ENCODE data around the gene SEMA4G.

The SEMA4G gene

GRCh38 chr10:101008823-101009423 is 39.6 kb downstream of the SEMA4G start:
- H3K27ac ChIP-seq (ENCODE audit: low read depth, low read length) = no peak overlapping the region
- no peaks in the 10 kb centered on the region for H3K79me2 ChIP-seq (ENCODE audit: insufficient read depth, low read length)
- H3K4me2 ChIP-seq (ENCODE audit: low read depth, low read length, poor library complexity, severe bottlenecking) = no peak overlapping the region
- no peaks in the 10 kb centered on the region for H3K27me3 ChIP-seq (ENCODE audit: low read length)
- no peak overlapping the region for H3K4me3 ChIP-seq (ENCODE audit: insufficient read depth, low read length, poor library complexity, severe bottlenecking)
- H3K9me3 ChIP-seq (ENCODE audit: insufficient read depth, low read length) = no peaks in the 10 kb centered on the region
- no peaks in the 10 kb centered on the region for H4K20me1 ChIP-seq (ENCODE audit: low read depth, low read length)
- H3K9me2 ChIP-seq (replicated peaks; ENCODE audit: insufficient read depth, low read length) = no peaks in the 10 kb centered on the region
- no peak overlapping the region for H2AFZ ChIP-seq (ENCODE audit: low read depth, low read length, severe bottlenecking)
- no peaks in the 10 kb centered on the region for H3F3A ChIP-seq (ENCODE audit: insufficient read depth)
- no peak for TF ChIP-seq EZH2phosphoT487 (conservative IDR thresholded peaks at IDR 0.05; ENCODE audit: low read length)
- no peaks in the 10 kb centered on the region for H3K36me3 ChIP-seq (ENCODE audit: low read length)
- no peak overlapping the region for H3K9ac ChIP-seq (ENCODE audit: low read length)

DNA sequence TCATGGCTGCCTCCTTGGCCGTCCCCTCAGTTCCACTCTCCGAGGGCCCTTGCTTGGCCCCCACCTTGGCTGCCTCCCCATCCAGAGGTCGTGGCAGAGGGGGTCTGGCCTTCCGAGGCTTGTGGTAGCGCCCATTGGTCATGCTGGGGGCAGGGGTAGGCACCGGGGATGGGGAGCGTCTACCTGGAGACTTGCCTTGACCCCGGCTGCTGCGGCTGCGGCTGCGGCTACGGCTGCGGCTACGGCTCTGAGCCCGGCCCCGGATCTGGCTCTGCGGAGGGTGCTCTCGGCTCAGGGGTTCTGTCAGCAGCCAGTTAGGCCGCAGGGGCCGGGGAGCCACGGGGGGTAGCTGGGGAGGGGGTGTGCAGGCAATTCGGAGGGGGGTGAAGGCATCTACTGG is 41.0 kb downstream of the SEMA4G start:
- H3K9me2 ChIP-seq (replicated peaks; ENCODE audit: insufficient read depth, low read length) = no peaks in the 10 kb centered on the region
- no peaks in the 10 kb centered on the region for H3K9me3 ChIP-seq (ENCODE audit: insufficient read depth, low read length)
- H3K36me3 ChIP-seq (ENCODE audit: low read length) = no peaks in the 10 kb centered on the region
- H4K20me1 ChIP-seq (ENCODE audit: low read depth, low read length) = no peaks in the 10 kb centered on the region
- no peak overlapping the region for H3K4me3 ChIP-seq (ENCODE audit: insufficient read depth, low read length, poor library complexity, severe bottlenecking)
- H3F3A ChIP-seq (ENCODE audit: insufficient read depth) = no peaks in the 10 kb centered on the region
- H3K9ac ChIP-seq (ENCODE audit: low read length) = no peak overlapping the region
- no peak overlapping the region for H3K27ac ChIP-seq (ENCODE audit: low read depth, low read length)
- no peaks in the 10 kb centered on the region for H3K79me2 ChIP-seq (ENCODE audit: insufficient read depth, low read length)
- no peaks in the 10 kb centered on the region for H3K27me3 ChIP-seq (ENCODE audit: low read length)
- TF ChIP-seq EZH2phosphoT487 (conservative IDR thresholded peaks at IDR 0.05; ENCODE audit: low read length) = no peak
- no peak for TF ChIP-seq CTCF (IDR thresholded peaks at IDR 0.05; ENCODE audit: insufficient read depth, low read length, poor library complexity, severe bottlenecking)
- H3K4me2 ChIP-seq (ENCODE audit: low read depth, low read length, poor library complexity, severe bottlenecking) = no peak overlapping the region
- no peak overlapping the region for H2AFZ ChIP-seq (ENCODE audit: low read depth, low read length, severe bottlenecking)

DNA sequence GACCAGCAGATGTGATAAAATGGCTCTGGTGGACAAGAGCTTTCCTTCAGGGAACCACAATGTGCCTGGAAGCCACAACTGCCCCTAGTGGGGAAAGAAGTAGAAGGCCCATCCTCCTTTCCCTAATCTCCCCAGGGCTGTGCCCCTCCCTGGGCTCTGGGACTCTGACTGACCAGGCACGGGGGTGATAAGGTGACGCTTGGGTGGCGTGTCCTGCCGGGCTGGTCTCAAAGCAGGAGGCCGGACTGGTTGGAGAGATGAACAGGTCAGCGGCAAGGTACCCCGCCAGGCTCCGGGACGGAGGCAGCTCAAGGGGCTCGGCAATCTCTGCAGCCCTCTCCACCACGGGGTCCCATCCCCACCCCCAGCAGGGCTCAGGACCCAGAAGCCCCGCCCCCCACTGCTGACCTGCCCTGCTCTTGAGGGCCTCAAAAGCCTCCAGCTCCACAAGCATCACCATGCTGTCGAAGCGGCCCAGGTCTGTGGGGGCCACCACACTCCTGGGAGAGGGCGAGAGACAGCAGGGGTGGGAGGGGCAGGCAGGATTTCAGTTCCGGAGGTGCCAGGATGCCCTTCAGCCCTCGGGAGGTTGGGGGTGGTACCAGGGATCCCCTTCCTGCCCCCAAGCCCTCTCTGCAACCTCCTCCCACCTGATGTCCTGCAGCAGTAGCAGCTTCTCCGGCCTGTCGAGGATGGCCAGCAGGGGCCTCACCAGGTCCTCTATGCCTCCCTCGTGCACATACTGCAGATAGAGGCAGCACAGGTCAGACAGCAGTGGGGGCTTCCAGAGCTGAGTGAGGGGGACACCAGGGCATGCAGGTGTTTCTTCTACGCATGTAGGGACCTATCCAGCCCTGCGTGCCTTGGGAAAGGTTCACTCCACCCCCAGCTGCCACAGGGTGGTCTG is 42.5 kb downstream of the SEMA4G start:
- Histone ChIP-seq H4K20me1 (ENCODE audit: low read depth, low read length) (no peaks in the 10 kb centered on the region), H3K9me3 (ENCODE audit: insufficient read depth, low read length) (no peaks in the 10 kb centered on the region), H3K79me2 (ENCODE audit: insufficient read depth, low read length) (no peaks in the 10 kb centered on the region), H3K4me3 (ENCODE audit: insufficient read depth, low read length, poor library complexity, severe bottlenecking) (no peak overlapping the region), H3K4me2 (ENCODE audit: low read depth, low read length, poor library complexity, severe bottlenecking) (no peak overlapping the region), H3F3A (ENCODE audit: insufficient read depth) (no peaks in the 10 kb centered on the region), H3K9me2 (replicated peaks; ENCODE audit: insufficient read depth, low read length) (no peaks in the 10 kb centered on the region), H3K27me3 (ENCODE audit: low read length) (no peaks in the 10 kb centered on the region), H3K27ac (ENCODE audit: low read depth, low read length) (no peak overlapping the region), H3K36me3 (ENCODE audit: low read length) (no peaks in the 10 kb centered on the region), H3K9ac (ENCODE audit: low read length) (no peak overlapping the region), H2AFZ (ENCODE audit: low read depth, low read length, severe bottlenecking) (no peak overlapping the region)
- no peak for TF ChIP-seq EZH2phosphoT487 (conservative IDR thresholded peaks at IDR 0.05; ENCODE audit: low read length)
- no peak for TF ChIP-seq CTCF (IDR thresholded peaks at IDR 0.05; ENCODE audit: insufficient read depth, low read length, poor library complexity, severe bottlenecking)
